Adrenal gland (tissue), 12 donors: ENCODE results near the gene EXD1. TPM values are rescaled to one million over a fixed set of nuclear protein-coding genes. Genes with fewer than 3 reads are reported as not detected.
A peak's percentile ranks its signal among the peaks of the same experiment; 100 is the strongest.
"Not testable (repeated sequence)": the region's sequence is repeated elsewhere in the genome, so short reads cannot be mapped to it uniquely, and the experiment has no call there.

Source experiments
- DNase-seq, 7 donors: peaks; one replicate each; pipeline ENCODE4 v3.0.0-alpha.2; 2019 to 2020
- H3K27ac ChIP-seq, 5 donors: fragments of 200-600 bp; sonication (generic) in 4 of 5; 1 replicate in 3 of 5; 2 replicates in 2 of 5; pipeline versions ENCODE4 v1.5.1 to v1.8.0; 2016 to 2020; ENCODE audit warnings: mild to moderate bottlenecking in 1 of 5
- H3K27me3 ChIP-seq: fragments of 200-600 bp; 2 replicates; pipeline ENCODE4 v1.8.0; 2021
- H3K36me3 ChIP-seq, 2 donors: fragments of 200-600 bp; replicated peaks in 1 of 2; 1 replicate in 1 of 2; 2 replicates in 1 of 2; pipeline versions ENCODE4 v1.5.1 to v1.8.0; 2018 to 2022
- H3K4me1 ChIP-seq, 2 donors: fragments of 200-600 bp; replicated peaks in 1 of 2; 1 replicate in 1 of 2; 2 replicates in 1 of 2; pipeline versions ENCODE4 v1.5.1 to v1.8.0; 2018 to 2021
- H3K4me3 ChIP-seq, 4 donors: fragments of 200-600 bp; sonication (generic) in 3 of 4; one replicate each; pipeline ENCODE4 v1.5.1; 2016 to 2018
- H3K9me3 ChIP-seq, 3 donors: fragments of 200-600 bp; sonication (generic) in 1 of 3; replicated peaks in 1 of 3; 1 replicate in 2 of 3; 2 replicates in 1 of 3; pipeline versions ENCODE4 v1.5.1 to v1.8.0; 2016 to 2021
- CTCF ChIP-seq, 6 experiments: fragments of 450-650 bp in 4 of 6; fragments of 200-600 bp in 2 of 6; sonication (generic) in 1 of 6; IDR thresholded peaks; 1 replicate in 5 of 6; 2 replicates in 1 of 6; pipeline versions ENCODE4 v1.5.1 to v1.8.0; 2016 to 2021; ENCODE audit warnings: antibody characterized with exemption in 6 of 6, mild to moderate bottlenecking in 2 of 6, moderate library complexity in 1 of 6
- POLR2A ChIP-seq, 2 donors: fragments of 450-650 bp; IDR thresholded peaks; one replicate each; pipeline ENCODE4 v1.6.1; 2017; ENCODE audit warnings: antibody characterized with exemption in 2 of 2, mild to moderate bottlenecking in 2 of 2, moderate library complexity in 1 of 2
- WGBS, 4 donors: extraction: QIAGEN DNeasy Blood & Tissue Kit in 2 of 4; methylation state at CpG; one replicate each; pipeline versions ENCODE4 v1.1.5 to v1.1.7; 2013 to 2017; 5-methylcytosine and 5-hydroxymethylcytosine counted together
- intact Hi-C, 2 donors: fragments of 100-400 bp; cut with DNase I; formaldehyde crosslinking; loops; one replicate each; pipeline versions ENCODE4 v1.14.1 to v1.15.0; 2022 to 2023
- polyA plus RNA-seq, 3 donors: library from polyadenylated mRNA; stranded (reverse); fragments of 200-250 nt in 2 of 3; fragments of 350-450 nt in 1 of 3; fragmentation: Illumina TruSeq in 1 of 3; extraction: RNeasy Lipid Tissue Mini Kit (QIAGEN cat#74804) in 1 of 3; gene quantifications; one replicate each; pipeline ENCODE4 v1.2.3, GENCODE V29; 2013 to 2014
- total RNA-seq, 9 donors: library from RNA; depleted of rRNA in 4 of 9; stranded (reverse); fragments of >200 nt in 4 of 9; fragments of 120-200 nt in 1 of 9; fragmentation: NEBNext Ultra II Directional in 1 of 9; extraction: Animal tissue kit (Norgen Biotek cat#: 25700) in 1 of 9; gene quantifications; one replicate each; pipeline versions ENCODE4 v1.1.0 to v1.2.4, GENCODE V29; 2013 to 2023
- donor health status: healthy with polysubstance abuse.
- donor health status: Bipolar disorder and iron deficiency.
- donor health status: DM: yes; HTN: yes; CAD: no.
- donor health status: DM: no; HTN: no; CAD: no.
- donor health status: DM: no; HTN: no; CAD: no.
- donor health status: DM: yes; HTN: yes; CAD: no.

The EXD1 gene
- total and polyA plus RNA-seq, 12 donors = 0.11 TPM; not detected in 11

- Histone ChIP-seq H3K4me3 (no peak overlapping the region), H3K36me3 (no peaks in the 10 kb centered on the region), H3K9me3 (no peaks in the 10 kb centered on the region), H3K4me1 (peaks cover 17 to 22% of the 10 kb centered on the region in 2 donors), H3K27me3 (no peaks in the 10 kb centered on the region), H3K27ac (no peak overlapping the region)
- no peak for DNase-seq
- intact Hi-C loops = loop anchor here in 1 of 2 donors (10.0 kb wide), 1 partner anchor 49 kb away; no protein-coding TSS in a partner anchor
- TF ChIP-seq POLR2A (IDR thresholded peaks at IDR 0.05) = no peak
- no peak for TF ChIP-seq CTCF (IDR thresholded peaks at IDR 0.05)
Observed at GRCh38 chr15:41235929-41236328, 5.4 kb upstream of the EXD1 start.

GRCh38 chr15:41235228-41235627 lies 4.7 kb upstream of the EXD1 start:
- not testable (repeated sequence) for H3K27ac ChIP-seq, H3K9me3 ChIP-seq, H3K4me3 ChIP-seq, H3K36me3 ChIP-seq, H3K27me3 ChIP-seq
- peaks cover 17 to 22% of the 10 kb centered on the region in 2 donors for H3K4me1 ChIP-seq
- intact Hi-C loops = loop anchor here in 1 of 2 donors (10.0 kb wide), 1 partner anchor 50 kb away; no protein-coding TSS in a partner anchor
- peak in 1 of 7 donors; percentile 27 for DNase-seq
- 90 to 95% (median 90%) methylated on average over 5 of the region's 5 CpGs for WGBS, 4 donors

GRCh38 chr15:41233367-41233771 lies 2.8 kb upstream of the EXD1 start:
- Histone ChIP-seq H3K27ac (peak overlapping the region in 4 of 5 donors; percentile 15 to 96 (median 76)), H3K27me3 (no peaks in the 10 kb centered on the region), H3K9me3 (no peaks in the 10 kb centered on the region), H3K4me3 (no peak overlapping the region), H3K36me3 (no peaks in the 10 kb centered on the region), H3K4me1 (peaks cover 17 to 22% of the 10 kb centered on the region in 2 donors)
- peak in 3 of 7 donors; percentile 33 to 45 (median 37) for DNase-seq
- TF ChIP-seq POLR2A (IDR thresholded peaks at IDR 0.05) = no peak
- TF ChIP-seq CTCF (IDR thresholded peaks at IDR 0.05) = no peak
- WGBS, 4 donors = 41 to 50% (median 46%) methylated on average over 1 of the region's 1 CpG
- intact Hi-C loops = loop anchor here in 1 of 2 donors (10.0 kb wide), 1 partner anchor 51 kb away; no protein-coding TSS in a partner anchor

- TF ChIP-seq CTCF (IDR thresholded peaks at IDR 0.05) (peak in 1 of 6 experiments; percentile 7), POLR2A (IDR thresholded peaks at IDR 0.05) (peak in 1 of 2 donors; percentile 33)
- peak in 1 of 7 donors; percentile 53 for DNase-seq
- Histone ChIP-seq H3K9me3 (no peaks in the 10 kb centered on the region), H3K4me3 (peak overlapping the region; percentile 68 to 98 (median 88)), H3K27me3 (no peaks in the 10 kb centered on the region), H3K27ac (peak overlapping the region; percentile 93 to 96 (median 93)), H3K4me1 (peaks cover 17 to 22% of the 10 kb centered on the region in 2 donors), H3K36me3 (no peaks in the 10 kb centered on the region)
- WGBS, 4 donors = 2 to 6% (median 2%) methylated on average over 16 to 28 of the region's 28 CpGs
- intact Hi-C loops = loop anchor here in 1 of 2 donors (10.0 kb wide), 1 partner anchor 53 kb away; no protein-coding TSS in a partner anchor
Observed at GRCh38 chr15:41231422-41232226, 1.1 kb upstream of the EXD1 start.
